Measurements from ENCODE around the gene ALDH3B1. TPM values are rescaled to one million over a fixed set of nuclear protein-coding genes. Genes with fewer than 3 reads are reported as not detected.

Gene ALDH3B1
- total and polyA plus RNA-seq, 9 of the 15 experiments (the other 6 are each of a cell fraction or from before 2014, with no cell fraction given) = 0.01 to 0.35 (median 0.07) TPM; not detected in 2

- TF ChIP-seq SOX6 (IDR thresholded peaks at IDR 0.05) (no peak), KLF6 (CRISPR knock-in tag; IDR thresholded peaks at IDR 0.05; ENCODE audit: borderline replicate concordance) (no peak), CBX8 (IDR thresholded peaks at IDR 0.05; ENCODE audit: borderline replicate concordance, extremely low read depth, low read depth, low read length, poor library complexity, severe bottlenecking) (no peak), ZNF561 (CRISPR knock-in tag; conservative IDR thresholded peaks at IDR 0.05) (no peak), ETV6 (IDR thresholded peaks at IDR 0.05; ENCODE audit: borderline replicate concordance in 1 of 2, low read depth in 2 of 2, low read length in 1 of 2) (no peak), ETV6 (CRISPR knock-in tag; IDR thresholded peaks at IDR 0.05; ENCODE audit: borderline replicate concordance) (no peak; the same call in 1 of the 2 replicates), FOXJ3 (CRISPR knock-in tag; IDR thresholded peaks at IDR 0.05) (no peak), SMARCA5 (IDR thresholded peaks at IDR 0.05) (no peak), DEAF1 (CRISPR knock-in tag; IDR thresholded peaks at IDR 0.05) (no peak), NONO (IDR thresholded peaks at IDR 0.05; ENCODE audit: low read depth in 2 of 2, low read length in 1 of 2) (no peak), NR3C1 (CRISPR knock-in tag; IDR thresholded peaks at IDR 0.05) (no peak), ZBTB34 (CRISPR knock-in tag; IDR thresholded peaks at IDR 0.05) (no peak), EP300 (IDR thresholded peaks at IDR 0.05; ENCODE audit: low read length) (no peak), TAF15 (IDR thresholded peaks at IDR 0.05; ENCODE audit: low read depth, low read length) (no peak), ELF4 (CRISPR knock-in tag; IDR thresholded peaks at IDR 0.05) (no peak), KDM2B (CRISPR knock-in tag; IDR thresholded peaks at IDR 0.05) (no peak), CBFA2T3 (IDR thresholded peaks at IDR 0.05) (no peak)
- TF ChIP-seq, protein P1, sequence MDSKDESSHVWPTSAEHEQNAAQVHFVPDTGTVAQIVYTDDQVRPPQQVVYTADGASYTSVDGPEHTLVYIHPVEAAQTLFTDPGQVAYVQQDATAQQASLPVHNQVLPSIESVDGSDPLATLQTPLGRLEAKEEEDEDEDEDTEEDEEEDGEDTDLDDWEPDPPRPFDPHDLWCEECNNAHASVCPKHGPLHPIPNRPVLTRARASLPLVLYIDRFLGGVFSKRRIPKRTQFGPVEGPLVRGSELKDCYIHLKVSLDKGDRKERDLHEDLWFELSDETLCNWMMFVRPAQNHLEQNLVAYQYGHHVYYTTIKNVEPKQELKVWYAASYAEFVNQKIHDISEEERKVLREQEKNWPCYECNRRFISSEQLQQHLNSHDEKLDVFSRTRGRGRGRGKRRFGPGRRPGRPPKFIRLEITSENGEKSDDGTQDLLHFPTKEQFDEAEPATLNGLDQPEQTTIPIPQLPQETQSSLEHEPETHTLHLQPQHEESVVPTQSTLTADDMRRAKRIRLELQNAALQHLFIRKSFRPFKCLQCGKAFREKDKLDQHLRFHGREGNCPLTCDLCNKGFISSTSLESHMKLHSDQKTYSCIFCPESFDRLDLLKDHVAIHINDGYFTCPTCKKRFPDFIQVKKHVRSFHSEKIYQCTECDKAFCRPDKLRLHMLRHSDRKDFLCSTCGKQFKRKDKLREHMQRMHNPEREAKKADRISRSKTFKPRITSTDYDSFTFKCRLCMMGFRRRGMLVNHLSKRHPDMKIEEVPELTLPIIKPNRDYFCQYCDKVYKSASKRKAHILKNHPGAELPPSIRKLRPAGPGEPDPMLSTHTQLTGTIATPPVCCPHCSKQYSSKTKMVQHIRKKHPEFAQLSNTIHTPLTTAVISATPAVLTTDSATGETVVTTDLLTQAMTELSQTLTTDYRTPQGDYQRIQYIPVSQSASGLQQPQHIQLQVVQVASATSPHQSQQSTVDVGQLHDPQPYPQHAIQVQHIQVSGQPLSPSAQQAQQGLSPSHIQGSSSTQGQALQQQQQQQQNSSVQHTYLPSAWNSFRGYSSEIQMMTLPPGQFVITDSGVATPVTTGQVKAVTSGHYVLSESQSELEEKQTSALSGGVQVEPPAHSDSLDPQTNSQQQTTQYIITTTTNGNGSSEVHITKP (IDR thresholded peaks at IDR 0.05; ENCODE audit: partially characterized antibody) = peak; percentile 75
Measured at GRCh38 chr11:68030318-68031143, 20.4 kb downstream of the ALDH3B1 start, which contains the start of gene NDUFS8 (continued).

Data from K562 (cell line).